Spleen (tissue), 11 donors: Measurements from ENCODE around the gene PEPD. TPM values are rescaled to one million over a fixed set of nuclear protein-coding genes. Genes with fewer than 3 reads are reported as not detected.

Experiments
- DNase-seq: peaks from one replicate; pipeline ENCODE4 v3.0.0-alpha.2; 2020
- H3K27ac ChIP-seq, 8 donors: fragments of 200-600 bp; sonication (generic) in 7 of 8; 1 replicate in 4 of 8; 2 replicates in 4 of 8; pipeline versions ENCODE4 v1.5.0 to v1.8.0; 2016 to 2021; ENCODE audit warnings: inconsistent platforms in 4 of 8, mild to moderate bottlenecking in 4 of 8, moderate library complexity in 1 of 8
- H3K27me3 ChIP-seq, 7 donors: fragments of 200-600 bp; sonication (generic) in 6 of 7; replicated peaks in 1 of 7; 1 replicate in 4 of 7; 2 replicates in 3 of 7; pipeline versions ENCODE4 v1.5.0 to v1.8.0; 2016 to 2021; ENCODE audit warnings: inconsistent platforms in 3 of 7, mild to moderate bottlenecking in 1 of 7
- H3K36me3 ChIP-seq, 6 donors: fragments of 200-600 bp; sonication (generic) in 5 of 6; 1 replicate in 4 of 6; 2 replicates in 2 of 6; pipeline versions ENCODE4 v1.5.0 to v1.8.0; 2016 to 2021; ENCODE audit warnings: inconsistent platforms in 2 of 6
- H3K4me1 ChIP-seq, 6 donors: fragments of 200-600 bp; sonication (generic) in 5 of 6; 1 replicate in 3 of 6; 2 replicates in 3 of 6; pipeline versions ENCODE4 v1.5.0 to v1.8.0; 2016 to 2021; ENCODE audit warnings: inconsistent platforms in 3 of 6
- H3K4me3 ChIP-seq, 8 donors: fragments of 200-600 bp; sonication (generic) in 7 of 8; 1 replicate in 4 of 8; 2 replicates in 4 of 8; pipeline versions ENCODE4 v1.5.0 to v1.8.0; 2016 to 2021; ENCODE audit warnings: inconsistent platforms in 4 of 8, mild to moderate bottlenecking in 4 of 8, moderate library complexity in 2 of 8
- H3K9me3 ChIP-seq, 8 donors: fragments of 200-600 bp; sonication (generic) in 7 of 8; 1 replicate in 4 of 8; 2 replicates in 4 of 8; pipeline versions ENCODE4 v1.5.0 to v1.8.0; 2016 to 2021; ENCODE audit warnings: inconsistent platforms in 4 of 8
- CTCF ChIP-seq, 11 experiments: fragments of 200-600 bp in 7 of 11; fragments of 450-650 bp in 4 of 11; sonication (generic) in 4 of 11; IDR thresholded peaks in 8 of 11; conservative IDR thresholded peaks in 3 of 11; 1 replicate in 7 of 11; 2 replicates in 4 of 11; pipeline versions ENCODE4 v1.4.0 to v1.8.0; 2016 to 2021; ENCODE audit warnings: antibody characterized with exemption in 11 of 11, inconsistent platforms in 4 of 11, mild to moderate bottlenecking in 1 of 11
- POLR2A ChIP-seq, 3 donors: fragments of 450-650 bp; IDR thresholded peaks; one replicate each; pipeline ENCODE4 v1.5.1; 2017; ENCODE audit warnings: antibody characterized with exemption in 3 of 3, mild to moderate bottlenecking in 1 of 3
- POLR2AphosphoS5 ChIP-seq, 3 donors: sonication (generic); formaldehyde crosslinking; IDR thresholded peaks; one replicate each; pipeline ENCODE4 v1.5.1; 2017; ENCODE audit warnings: antibody characterized with exemption in 3 of 3
- WGBS, 5 donors: extraction: QIAGEN DNeasy Blood & Tissue Kit in 3 of 5; methylation state at CpG; one replicate each; pipeline versions ENCODE4 v1.1.5 to v1.1.7; 2013 to 2018; 5-methylcytosine and 5-hydroxymethylcytosine counted together
- intact Hi-C: fragments of 100-400 bp; cut with DNase I; formaldehyde crosslinking; loops from one replicate; pipeline ENCODE4 v1.15.0; 2023; ENCODE audit warnings: low total_unique reads
- polyA plus RNA-seq, 3 donors: library from polyadenylated mRNA; stranded (reverse); fragments of 200-250 nt; gene quantifications; one replicate each; pipeline ENCODE4 v1.2.1, GENCODE V29; 2013
- total RNA-seq, 7 donors: library from RNA; depleted of rRNA in 3 of 7; stranded (reverse); fragments of >200 nt in 3 of 7; fragmentation: NEBNext Ultra II Directional in 4 of 7; extraction: Animal tissue kit (Norgen Biotek cat#: 25700) in 4 of 7; gene quantifications; one replicate each; pipeline versions ENCODE4 v1.1.0 to v1.2.1, GENCODE V29; 2016 to 2021
- donor health status: healthy with polysubstance abuse.
- donor health status: DM: no; HTN: no; CAD: no; lungs with moderate emphysema.
- donor health status: DM: no; HTN: no; CAD: no.
- donor health status: Bipolar disorder and iron deficiency.
- donor health status: healthy.
- donor health status: DM: no; HTN: no; CAD: no.
- donor health status: DM: yes; HTN: yes; CAD: no.

PEPD gene
- total and polyA plus RNA-seq, 10 donors: 38.4 to 98.3 (median 69.8) TPM

- H3K27ac ChIP-seq: no peak overlapping the region
- intact Hi-C loops: no loop called here
- 20 to 39% (median 35%) methylated on average over 6 of the region's 6 CpGs for WGBS, 5 donors
- H3K4me3 ChIP-seq: no peak overlapping the region
- peaks cover 0 to 67% (median 16%) of the 10 kb centered on the region in 6 donors for H3K36me3 ChIP-seq
- H3K9me3 ChIP-seq: peaks cover 0 to 6% (median under 1%) of the 10 kb centered on the region in 8 donors
- DNase-seq: peak; percentile 56
- H3K27me3 ChIP-seq: no peaks in the 10 kb centered on the region
- TF ChIP-seq POLR2A (IDR thresholded peaks at IDR 0.05): no peak
- no peak for TF ChIP-seq POLR2AphosphoS5 (IDR thresholded peaks at IDR 0.05)
- no peak for TF ChIP-seq CTCF (IDR thresholded peaks at IDR 0.05 in 8 of 11, conservative IDR thresholded peaks at IDR 0.05 in 3 of 11)
- H3K4me1 ChIP-seq: peaks cover 0 to 6% (median 0%) of the 10 kb centered on the region in 6 donors
Observed at GRCh38 chr19:33473653-33474305, 47.8 kb downstream of the PEPD start.

DNA sequence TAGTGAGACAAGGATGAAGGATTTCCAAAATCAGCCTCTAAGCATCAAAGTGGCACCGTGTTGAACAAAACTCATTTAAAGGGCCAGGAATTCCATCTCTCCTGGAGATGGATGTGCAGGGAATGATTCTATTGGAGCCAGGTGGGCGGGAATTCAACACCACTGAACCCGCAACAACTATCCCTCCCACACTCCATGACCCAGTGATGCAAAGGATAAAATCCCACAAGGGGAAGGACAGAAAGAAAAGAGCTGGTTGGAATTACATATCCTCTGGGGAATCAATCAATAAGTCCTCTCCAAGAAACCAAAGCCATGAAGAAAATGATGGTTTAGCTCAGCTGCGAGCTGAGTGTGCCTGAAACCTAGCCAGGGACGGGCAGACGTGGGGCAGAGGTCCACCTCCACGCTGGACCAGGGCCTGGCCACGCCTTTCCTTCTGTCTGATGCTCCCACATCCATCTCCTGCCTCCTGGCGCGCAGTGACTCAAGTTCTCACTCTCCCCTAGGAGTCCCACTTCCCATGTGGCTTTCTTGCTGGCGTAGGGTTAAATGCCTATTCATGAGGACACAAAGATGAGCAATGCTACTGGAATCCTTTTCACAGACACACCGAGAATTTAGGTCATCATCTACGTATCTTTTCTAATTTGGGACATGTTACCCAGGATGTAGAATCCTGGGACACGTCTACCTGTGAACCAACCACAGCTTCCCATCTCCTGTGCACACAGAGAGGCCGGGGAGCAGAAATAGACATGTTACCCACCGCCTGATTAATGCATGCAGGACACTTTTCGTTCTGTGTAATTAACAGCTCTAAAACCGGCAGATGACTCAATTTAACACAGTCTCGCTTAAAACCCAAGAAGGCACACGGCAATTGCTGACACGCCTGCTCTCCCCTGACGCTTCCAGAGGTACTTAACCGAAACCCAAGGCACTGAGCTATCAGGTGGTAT lies 48.6 kb downstream of the PEPD start:
- Histone ChIP-seq H3K36me3 (peaks cover 0 to 66% (median 14%) of the 10 kb centered on the region in 6 donors), H3K9me3 (no peaks in the 10 kb centered on the region), H3K4me1 (peaks cover 0 to 6% (median 0%) of the 10 kb centered on the region in 6 donors), H3K27ac (no peak overlapping the region), H3K4me3 (no peak overlapping the region), H3K27me3 (no peaks in the 10 kb centered on the region)
- intact Hi-C loops: no loop called here
- WGBS, 5 donors: 75 to 83% (median 77%) methylated on average over 23 of the region's 23 CpGs
- DNase-seq: peak; percentile 20
- TF ChIP-seq POLR2A (IDR thresholded peaks at IDR 0.05): no peak
- TF ChIP-seq POLR2AphosphoS5 (IDR thresholded peaks at IDR 0.05): no peak
- TF ChIP-seq CTCF (IDR thresholded peaks at IDR 0.05 in 8 of 11, conservative IDR thresholded peaks at IDR 0.05 in 3 of 11): no peak

DNA sequence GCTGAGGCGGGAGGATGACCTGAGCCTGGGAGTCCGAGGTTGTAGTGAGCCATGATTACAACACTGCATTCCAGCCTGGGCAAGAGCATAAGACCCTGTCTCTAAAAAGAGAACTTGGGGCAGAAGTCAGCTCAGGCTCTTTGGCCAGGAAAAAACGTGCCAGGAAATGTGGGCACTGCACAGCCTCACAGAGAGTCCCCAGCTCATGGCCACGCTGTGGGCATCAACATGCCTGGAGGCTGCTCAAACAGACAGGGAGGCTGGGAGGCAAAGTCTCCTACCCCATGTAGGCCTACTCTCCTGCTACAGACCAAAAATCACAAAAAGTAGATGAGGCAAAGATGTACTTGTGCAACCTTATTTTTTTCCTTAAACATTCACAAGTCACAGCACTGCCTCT lies 49.4 kb downstream of the PEPD start:
- intact Hi-C loops: no loop called here
- Histone ChIP-seq H3K4me1 (peaks cover 0 to 6% (median 0%) of the 10 kb centered on the region in 6 donors), H3K9me3 (no peaks in the 10 kb centered on the region), H3K27ac (no peak overlapping the region), H3K36me3 (peaks cover 0 to 63% (median 7%) of the 10 kb centered on the region in 6 donors), H3K27me3 (no peaks in the 10 kb centered on the region), H3K4me3 (no peak overlapping the region)
- DNase-seq: no peak
- WGBS, 5 donors: 74 to 88% (median 84%) methylated on average over 4 of the region's 4 CpGs
- TF ChIP-seq POLR2A (IDR thresholded peaks at IDR 0.05): no peak

GRCh38 chr19:33471111-33471996 lies 50.2 kb downstream of the PEPD start:
- no peaks in the 10 kb centered on the region for H3K27me3 ChIP-seq

More at GRCh38 chr19:33471111-33471996, 50.2 kb downstream of the PEPD start:
- Histone ChIP-seq H3K4me1 (peaks cover 0 to 6% (median 0%) of the 10 kb centered on the region in 6 donors), H3K9me3 (no peaks in the 10 kb centered on the region), H3K27ac (no peak overlapping the region), H3K4me3 (no peak overlapping the region), H3K36me3 (peaks cover 0 to 54% (median 2%) of the 10 kb centered on the region in 6 donors)
- intact Hi-C loops: no loop called here
- WGBS, 5 donors: 88 to 95% (median 92%) methylated on average over 12 to 13 of the region's 13 CpGs
- peak; percentile 34 for DNase-seq
- TF ChIP-seq POLR2AphosphoS5 (IDR thresholded peaks at IDR 0.05) (no peak), CTCF (IDR thresholded peaks at IDR 0.05 in 8 of 11, conservative IDR thresholded peaks at IDR 0.05 in 3 of 11) (no peak), POLR2A (IDR thresholded peaks at IDR 0.05) (no peak)
